NCI-H187 treated with DMSO at 0.1 percent for 48 hours (cell line): ENCODE measurements around the gene PSMC5.
"Not testable (repeated sequence)": the region's sequence is repeated elsewhere in the genome, so short reads cannot be mapped to it uniquely, and the experiment has no call there.

ENCODE experiments used
- DNase-seq: peaks from one replicate; lab custom pipeline; 2025; lab: John Stamatoyannopoulos, UW

Gene PSMC5

DNA sequence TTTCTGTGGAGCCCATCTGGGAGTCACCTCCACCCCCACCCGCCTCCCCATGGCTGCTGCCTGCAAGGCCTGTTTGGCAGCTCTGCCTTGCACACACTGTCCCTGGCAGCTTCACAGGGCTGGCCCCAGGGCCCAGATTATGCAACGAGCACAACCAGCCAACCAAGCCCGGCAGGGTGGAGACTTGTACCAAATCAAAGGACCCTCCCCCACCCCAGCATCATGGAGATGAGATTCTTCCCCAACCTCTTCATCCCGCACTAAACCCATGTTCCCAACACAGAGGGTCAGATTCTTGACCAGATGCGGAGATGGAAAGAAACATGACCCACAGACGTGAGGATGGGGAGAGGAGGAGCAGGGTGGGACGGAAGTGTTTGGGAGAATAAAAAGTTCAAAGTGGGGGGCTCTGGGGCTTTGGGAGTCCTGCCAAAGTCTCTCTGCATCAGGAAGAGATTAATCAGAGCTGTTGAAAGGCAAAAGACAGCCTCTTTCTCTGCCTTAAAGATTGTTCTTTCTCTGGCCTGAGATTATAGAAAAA, 11.5 kb downstream of the PSMC5 start:
- no peak for DNase-seq

DNA sequence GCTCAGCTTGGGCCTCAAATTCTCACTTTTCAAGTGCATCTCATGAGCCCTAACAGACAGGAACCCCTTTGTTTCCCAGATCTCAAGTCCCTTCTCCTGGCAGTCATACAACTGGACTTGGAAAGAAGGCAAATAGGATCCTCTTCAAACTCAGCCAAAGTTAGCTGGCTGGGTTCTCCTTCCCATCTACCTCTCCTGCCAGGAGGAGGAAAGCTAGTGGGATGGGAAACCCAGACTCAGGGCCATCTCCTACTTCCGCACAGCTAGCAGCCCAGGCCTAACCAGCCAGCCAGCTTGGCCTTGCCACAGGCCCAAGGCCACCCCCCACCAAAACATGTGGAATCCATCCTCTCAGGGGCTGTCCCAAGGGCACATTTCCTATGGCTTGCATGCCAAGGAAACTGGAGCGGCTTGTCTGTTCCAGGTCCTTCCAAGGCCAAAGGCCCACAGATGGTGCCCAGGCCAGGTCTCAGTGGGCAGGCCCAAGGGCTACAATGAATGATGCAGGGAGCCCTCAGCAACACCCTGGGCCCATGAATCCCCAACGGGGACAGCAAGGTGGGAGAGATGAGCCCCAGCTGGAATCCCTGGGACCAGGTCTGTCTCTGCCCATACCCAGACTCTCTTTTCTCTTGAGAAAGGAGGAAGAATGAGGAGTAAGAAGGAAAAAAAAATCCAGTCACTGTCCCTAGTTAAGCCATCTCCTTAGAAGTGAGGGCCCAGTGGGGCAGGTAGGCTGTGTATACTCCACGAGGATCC, 13.5 kb downstream of the PSMC5 start:
- DNase-seq, result no peak

DNA sequence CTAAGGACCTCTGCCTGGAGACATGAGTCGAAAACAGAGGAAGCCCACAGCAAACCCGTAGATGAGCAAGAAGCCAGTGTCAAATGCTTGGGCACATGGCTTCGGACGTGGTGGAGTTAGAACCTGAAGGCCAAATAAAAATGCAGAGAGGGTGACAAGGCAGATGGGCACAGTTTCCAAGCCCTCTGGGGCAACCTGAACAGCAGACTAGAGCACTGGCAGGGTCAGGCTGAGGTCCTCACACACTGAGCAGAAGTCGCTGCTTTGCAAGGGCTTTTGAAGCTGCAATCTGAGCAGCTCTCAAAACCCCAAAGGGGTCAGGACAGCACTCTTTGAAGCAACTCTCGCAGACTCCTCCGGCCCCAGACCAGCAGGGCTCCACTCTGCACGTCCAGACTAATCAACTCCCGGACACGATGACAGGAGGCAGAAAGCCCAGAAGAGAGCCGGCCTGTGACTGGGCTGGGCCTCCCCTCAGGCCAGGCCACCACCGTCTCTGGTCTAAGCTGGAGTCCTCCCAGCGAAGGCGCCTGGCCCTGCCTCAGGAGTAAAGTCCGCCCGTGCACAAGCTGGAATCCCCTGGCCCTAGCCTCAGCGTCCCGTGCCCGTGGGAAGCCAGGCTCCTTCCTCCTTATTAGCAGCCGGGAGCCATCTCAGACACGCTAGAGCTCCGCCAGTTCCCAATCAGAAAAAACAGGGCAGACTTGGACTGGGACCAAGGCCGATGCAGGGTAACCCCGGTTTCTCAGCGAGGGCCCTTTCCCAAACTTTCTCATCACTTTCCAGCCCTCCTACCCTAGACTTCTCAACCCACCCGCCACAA, 14.3 kb downstream of the PSMC5 start:
- no peak for DNase-seq

DNA sequence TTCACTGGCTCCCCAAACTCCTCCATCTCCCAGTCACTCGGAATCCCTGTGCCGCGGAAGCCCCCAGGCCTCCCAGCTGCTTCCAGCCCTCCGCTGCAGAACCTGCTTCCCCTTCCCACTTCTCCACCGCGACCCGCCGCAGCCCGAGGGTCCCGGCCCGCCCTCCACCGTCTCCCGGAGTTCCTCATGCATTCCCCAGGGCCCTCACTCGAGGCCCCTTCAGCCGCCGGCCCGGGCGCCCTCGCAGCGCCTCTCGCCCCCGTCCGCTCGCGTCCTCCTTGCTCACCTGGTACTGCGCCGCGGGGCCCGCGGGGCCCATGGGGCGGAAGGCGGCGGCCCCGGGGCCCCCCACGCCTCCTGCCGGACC, 14.9 kb downstream of the PSMC5 start:
- no peak for DNase-seq

DNA sequence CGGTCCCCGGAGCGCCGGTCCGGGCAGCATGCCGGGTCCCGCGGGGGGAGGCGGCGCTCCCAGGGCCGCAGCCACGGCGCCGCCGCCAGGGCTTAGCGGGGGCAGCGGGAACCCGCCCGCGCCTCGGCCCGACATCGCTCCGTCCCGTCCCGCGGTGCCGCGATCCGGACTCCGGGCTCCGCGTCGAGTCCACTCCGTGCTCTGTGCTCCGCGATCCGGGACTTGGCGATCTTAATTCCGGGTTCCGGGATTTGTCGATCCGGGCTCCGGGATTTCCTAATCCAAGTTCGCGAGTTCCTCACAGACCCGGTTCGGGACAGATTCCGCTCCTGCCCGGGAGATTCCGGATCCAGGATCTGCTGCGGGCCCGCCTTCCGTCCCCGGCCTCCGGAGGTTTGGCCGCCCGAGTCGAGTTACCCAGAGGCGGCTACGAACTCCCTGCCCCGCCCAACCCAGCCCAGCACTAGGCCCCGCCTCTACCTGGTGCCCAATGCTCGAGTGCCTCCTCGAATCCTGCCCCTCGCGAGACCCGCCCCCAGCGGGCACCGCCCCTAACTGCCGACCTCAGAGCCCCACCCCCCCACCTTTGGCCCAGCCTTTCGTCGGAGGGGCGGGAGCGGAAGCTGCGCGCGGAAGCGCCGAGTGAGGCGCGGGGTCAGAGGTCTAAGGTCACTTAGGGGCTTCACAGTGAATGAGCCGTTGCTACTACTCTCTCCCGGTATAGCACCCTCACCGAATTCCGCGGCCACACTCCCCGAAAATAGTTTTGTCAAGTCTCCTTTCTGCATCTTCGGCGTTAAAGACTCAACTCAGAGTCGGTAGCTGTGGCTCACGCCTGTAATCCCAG, 15.5 kb downstream of the PSMC5 start, which contains the start of gene SMARCD2:
SMARCD2 (minus strand) TSS at position 146 of the 847 bp plus-strand sequence; CDS start at position 135, 11 bp downstream.
- peak; percentile 94 for DNase-seq

DNA sequence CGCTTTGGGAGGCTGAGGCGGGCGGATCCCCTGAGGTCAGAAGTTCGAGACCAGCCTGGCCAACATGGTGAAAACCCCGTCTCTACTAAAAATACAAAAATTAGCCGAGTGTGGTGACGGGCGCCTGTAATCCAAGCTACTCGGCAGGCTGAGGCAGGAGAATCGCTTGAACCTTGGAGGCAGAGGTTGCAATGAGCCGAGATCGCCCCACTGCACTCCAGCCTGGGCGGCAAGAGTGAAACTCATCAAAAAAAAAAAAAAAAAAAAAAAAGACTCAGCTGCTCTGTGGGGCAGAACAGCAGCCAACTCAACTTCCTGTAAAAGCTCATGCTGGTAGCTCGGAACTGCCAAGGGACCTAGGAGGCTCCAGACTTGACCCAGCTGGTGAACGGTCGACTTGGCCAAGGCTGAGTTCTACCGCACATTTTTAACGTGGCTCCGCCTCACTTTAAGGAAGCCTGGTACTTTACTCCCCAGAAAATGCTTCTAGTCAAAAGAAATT, 16.2 kb downstream of the PSMC5 start:
- DNase-seq, result not testable (repeated sequence)

DNA sequence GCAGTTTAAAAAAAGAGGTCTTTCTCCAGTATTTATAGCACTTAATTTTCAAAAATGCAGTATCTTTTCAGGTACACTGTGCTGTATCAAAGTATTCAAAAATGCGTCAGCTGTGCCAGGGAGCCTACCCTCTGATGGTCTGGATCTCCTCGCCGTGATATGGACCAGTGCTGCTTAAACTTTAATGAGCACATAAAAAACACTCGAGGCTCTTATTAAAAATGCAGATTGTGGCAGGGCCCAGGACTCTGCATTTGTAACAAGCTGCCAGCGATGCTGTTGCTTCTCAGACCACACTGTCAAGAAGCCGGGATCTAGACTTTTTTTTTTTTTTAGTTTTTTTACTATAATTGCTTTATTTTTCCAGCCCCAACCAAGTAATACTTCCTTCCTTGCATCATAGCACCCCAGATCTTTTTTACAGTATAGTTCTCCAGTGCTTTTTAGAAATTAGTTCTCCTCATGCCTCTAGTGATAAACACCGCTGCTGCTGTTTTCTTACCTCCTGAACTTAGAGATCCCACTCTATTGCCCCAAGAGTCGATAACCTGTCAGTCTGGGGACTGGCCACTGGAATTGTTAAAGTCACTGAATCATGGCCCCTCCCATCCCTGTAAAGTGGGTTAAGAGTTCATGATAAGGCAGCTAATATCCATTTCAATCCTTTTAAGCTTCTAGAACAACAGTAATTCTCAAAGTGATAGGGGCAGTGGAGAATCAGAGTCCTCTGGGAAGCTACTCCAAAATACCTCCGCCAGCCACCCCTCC, 16.9 kb downstream of the PSMC5 start:
- DNase-seq, result no peak

DNA sequence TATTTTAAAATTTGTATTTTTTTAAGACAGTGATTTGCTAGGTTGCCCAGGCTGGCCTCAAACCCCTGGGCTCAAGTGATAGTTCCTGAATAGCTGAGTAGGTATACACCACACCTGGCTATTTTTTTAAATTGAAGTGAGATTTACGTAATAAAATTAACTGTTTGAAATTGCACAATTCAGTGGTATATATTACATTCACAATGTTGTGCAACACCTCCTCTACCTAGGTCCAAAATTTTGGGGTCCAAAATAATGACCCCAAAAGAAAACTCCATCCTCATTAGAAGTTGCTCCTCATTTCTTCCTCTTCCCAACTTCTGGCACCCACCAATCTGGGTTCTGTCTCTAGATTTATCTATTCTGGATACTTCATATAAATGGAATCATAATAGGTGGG, 18.3 kb downstream of the PSMC5 start:
- DNase-seq, result no peak

DNA sequence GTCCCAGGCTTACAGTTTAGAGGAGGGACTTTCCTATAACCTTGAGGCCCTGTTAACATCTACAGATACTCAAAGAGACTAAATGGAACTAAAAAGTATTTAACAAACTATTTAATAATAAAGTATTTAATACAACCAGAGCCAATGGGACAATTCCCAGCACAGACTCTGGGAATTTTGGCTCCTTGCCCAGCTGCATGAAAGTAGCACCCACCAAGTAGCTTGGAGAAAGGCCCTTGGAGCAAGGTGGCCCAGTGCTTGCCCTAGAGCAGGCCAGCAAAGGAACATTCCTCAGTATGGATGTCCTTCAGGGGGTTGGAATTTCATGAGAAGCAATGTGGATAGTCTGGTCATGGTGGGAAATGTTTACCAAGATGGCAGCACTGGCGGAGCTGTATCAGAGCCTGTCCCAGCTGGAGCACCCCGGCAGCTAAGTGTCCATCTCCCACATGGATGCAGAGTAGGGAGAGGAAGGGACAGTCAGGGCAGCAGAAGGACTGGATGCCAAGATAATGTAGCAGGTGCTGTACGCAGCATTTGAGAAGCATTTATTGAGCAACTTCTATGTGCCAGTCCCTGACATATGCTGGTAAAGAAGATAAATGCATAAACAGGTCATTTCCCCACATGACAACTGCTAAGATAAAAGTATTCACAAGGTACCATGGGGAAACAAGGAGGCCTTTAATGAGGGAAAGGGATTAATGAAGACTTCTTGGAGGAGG, 20.5 kb downstream of the PSMC5 start:
- DNase-seq, result no peak

DNA sequence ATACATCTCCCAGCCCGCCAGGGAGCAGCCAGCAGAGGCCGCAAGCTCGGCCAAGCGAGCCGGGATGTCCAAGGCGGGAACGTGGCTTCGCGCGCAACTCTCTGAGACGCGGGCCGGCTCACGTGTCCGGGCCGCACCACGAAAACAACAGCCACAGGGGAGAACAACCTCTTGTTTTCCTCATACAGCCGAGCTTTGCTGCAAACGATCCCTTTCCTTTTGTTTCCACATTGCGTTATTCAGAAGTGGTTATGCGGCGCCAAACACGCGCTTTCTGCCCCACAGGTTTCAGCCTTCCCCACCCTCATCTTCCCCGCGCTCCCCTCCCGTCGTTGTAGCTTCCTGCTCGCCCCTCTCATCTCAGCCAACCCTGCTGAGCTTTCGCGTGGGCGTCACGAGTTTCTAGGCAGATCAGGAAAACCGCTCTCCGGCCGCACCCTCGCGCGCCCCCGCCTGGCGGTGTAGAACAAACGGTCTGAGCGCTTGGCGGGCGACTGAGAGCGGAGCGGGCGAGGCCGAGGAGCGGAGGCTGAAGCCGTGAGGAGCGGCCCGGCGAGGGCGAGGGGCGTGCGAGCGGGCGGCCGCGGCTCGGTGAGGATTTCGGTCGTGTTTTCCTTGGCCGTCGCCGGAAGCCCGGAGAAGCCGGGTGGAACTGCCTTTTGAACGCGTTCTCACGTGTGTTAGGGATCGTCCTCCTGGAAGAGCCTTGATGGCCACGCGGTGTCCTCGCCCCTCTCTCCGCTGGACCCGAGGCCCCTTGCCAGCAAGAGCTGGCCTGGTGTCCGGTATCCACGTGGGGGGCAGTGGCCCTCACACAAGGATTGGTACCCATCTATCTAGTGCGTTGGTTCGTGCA, 21.8 kb downstream of the PSMC5 start:
- no peak for DNase-seq

DNA sequence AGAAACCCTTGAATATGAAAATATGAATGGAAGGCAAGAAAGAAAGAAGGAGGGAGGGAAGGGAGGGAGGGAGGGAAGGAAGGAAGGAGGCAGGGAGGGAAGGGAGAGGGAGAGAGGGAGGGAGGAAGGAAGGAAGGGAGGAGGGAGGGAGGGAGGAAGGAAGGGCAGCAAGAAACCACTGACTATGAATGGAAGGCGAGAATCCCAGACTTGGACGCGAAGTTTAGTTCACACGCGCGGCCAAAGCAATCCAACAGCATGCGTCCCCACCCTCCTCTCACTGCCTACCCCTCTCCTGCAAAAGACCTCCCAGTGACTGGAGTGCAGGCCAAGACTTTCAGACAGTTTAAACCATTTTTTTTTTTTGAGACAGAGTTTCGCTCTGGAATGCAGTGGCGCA, 23.2 kb downstream of the PSMC5 start:
- no peak for DNase-seq

DNA sequence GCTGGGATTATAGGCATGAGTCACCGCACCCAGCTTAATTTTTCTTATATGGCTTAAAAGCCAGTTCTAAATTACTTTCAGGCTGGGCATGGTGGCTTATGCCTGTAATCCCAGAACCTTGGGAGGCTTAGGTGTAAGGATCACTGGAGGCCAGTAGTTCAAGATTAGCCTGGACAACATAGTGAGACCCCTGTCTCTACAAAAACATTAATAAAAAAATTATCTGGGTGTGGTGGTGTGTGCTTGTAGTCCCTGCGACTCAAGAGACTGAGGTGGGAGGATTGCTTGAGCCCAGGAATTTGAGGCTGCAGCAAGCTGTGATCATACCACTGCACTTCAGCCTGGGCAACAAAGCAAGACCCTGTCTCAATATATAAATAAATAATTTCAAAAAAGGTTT, 26.0 kb downstream of the PSMC5 start:
- DNase-seq, result no peak

DNA sequence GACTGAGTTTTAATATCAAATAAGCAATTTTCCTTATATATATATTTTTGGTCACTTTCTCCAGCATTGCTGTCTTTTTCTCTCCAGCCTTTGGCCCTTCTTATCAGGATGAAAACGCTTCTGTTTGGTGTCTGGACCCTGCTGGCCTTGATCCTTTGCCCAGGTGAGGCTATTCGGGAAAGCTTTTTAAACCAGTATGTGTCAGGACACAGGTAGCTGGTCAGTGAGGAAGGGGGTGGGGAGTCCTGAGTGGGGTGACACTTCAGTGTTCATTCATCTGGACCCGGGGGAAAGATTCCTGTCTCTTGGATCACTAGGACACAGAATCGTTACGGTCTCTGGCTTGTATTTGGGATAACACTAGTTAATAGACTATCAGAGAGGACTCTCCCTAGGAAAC, 27.5 kb downstream of the PSMC5 start:
- no peak for DNase-seq

DNA sequence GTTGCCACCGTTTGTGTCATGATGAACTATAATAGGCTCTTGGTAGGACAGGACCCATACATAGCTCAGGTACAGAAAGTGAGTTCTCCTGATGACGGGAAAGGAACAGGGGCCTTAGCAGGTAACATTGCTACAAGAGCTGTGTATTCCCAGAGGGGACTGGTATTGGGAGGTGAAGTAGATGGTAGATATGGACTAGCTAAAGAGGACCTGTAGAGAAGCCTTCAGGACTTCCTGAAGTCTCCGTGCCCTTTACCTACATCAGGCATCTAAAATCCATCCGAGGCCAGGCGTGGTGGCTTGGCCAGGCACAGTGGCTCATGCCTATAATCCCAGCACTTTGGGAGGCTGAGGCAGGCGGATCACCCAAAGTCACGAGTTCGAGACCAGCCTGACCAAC, 28.0 kb downstream of the PSMC5 start:
- DNase-seq, result no peak

DNA sequence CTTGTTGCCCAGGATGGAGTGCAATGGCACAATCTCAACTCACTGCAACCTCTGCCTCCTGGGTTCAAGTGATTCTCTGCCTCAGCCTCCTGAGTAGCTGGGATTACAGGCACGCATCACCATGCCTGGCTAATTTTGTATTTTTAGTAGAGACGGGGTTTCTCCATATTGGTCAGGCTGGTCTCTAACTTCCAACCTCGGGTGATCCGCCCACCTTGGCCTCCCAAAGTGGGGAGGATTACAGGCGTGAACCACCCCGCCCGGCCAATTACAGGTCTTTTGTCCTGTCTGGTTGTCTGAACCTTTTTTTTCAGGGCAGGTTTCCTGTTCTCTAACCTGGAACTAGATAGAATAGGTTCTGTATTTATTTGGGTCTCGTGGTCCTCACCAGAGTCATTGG, 29.2 kb downstream of the PSMC5 start:
- DNase-seq, result not testable (repeated sequence)

DNA sequence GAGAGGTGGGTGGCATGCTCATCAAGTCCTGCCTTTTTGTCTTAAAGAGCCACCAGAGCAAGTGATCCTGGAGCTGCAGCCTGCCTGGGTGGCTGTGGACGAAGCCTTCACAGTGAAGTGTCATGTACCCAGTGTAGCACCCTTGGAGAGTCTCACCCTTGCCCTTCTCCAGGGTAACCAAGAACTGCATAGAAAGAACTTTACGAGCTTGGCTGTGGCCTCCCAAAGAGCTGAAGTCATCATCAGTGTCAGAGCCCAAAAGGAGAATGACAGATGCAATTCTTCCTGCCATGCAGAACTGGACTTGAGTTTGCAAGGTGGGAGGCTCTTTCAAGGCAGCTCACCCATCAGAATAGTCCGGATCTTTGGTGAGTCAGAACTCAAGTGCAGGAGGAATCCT, 32.0 kb downstream of the PSMC5 start:
- DNase-seq, result no peak

DNA sequence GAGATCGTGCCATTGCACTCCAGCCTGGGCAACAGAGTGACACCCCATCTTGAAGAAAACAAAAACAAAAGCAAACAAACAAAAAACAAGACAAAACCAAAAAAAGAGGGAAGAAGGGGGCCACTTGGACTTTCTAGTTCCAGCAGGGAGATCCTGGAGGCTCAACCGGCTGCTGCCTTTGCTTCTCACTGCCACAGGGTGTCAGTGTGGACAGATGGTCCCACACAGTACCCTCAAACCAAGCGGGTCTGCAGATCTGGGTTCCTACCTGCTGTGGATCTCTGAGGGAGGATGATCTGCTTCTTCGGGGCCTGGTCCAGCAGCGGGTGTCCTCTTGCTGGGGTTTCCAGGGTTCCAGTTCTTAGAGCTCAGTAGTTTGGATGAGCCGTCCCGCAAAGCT, 39.4 kb downstream of the PSMC5 start:
- not testable (repeated sequence) for DNase-seq

DNA sequence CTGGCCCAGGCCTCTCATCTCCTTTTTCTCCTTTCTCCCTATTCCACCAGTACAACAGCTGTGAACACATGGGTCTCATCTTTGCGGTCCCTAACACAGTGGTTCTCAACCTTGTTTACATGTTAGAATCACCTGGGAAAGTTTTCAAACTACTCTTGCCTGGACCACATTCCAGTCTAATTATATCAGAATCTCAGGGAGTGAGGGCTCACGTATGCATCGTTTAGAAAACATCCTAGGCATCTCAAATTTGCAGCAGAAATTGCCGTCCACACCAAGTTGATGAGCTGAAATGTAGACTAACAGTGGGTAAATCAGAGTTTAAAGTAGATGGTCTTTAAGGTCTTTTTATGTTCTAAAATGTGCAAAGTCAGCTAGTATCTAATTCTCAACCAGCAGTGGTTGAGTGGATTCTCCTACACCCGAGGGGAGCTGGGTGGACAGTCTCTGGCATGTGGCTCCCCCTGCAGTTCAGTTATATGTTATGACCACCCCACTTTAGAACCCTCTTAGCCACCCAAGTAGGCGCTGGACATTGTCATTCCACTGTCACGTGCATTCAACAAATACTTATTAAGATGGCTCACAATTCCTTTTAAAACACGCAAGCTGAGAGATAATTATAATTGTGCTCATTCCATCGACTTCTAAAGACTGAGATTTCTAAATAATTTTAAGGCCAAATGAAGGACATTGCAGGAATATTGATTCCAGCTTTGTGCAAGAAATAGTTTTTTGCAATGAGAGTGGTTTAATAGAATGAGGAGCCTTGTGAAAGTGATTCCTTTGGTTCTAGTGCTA, 42.5 kb downstream of the PSMC5 start:
- not testable (repeated sequence) for DNase-seq

DNA sequence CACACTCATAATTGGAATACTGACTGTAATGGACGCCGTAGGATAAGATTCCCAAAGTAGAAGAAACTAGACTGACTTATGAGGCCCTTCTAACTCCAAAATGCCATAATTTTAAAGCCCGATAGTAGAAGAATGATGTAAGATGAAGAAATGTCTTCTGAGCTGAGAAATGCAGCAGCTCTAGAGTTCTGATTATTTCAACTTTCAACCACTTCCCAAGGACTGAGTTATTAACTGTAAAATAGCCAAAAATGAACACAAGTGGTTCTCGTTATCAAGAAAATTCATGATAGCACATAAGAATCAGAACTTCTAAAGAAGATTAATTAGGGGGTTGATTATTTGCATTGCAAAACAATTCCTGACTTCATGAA, 43.0 kb downstream of the PSMC5 start:
- not testable (repeated sequence) for DNase-seq
